ENCODE results near the gene CSRP3.

DNA sequence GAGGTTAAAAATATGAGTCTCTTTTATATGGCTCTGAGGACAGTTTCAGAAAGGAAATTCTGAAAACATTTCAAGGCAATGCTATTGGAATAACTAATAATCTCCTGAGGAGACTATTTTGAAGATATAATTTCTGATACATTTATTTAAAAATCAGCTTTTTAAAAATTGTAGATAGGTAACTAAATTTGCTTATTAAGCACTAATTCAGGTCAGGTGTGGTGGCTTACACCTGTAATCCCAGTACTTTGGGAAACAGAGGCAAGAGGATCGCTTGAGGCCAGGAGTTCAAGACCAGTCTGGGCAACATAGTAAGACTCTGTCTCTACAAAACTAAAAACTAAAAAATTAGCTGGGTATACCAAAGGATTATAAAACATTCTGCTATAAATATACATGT lies 67.8 kb downstream of the CSRP3 start:
- TF ChIP-seq RAD21 (IDR thresholded peaks at IDR 0.05; ENCODE audit: low read length) (no peak), CTCF (conservative IDR thresholded peaks at IDR 0.05; ENCODE audit: low read depth, low read length) (no peak)

Measured in IMR-90 (cell line).